Panc1 (cell line): Measurements from ENCODE around the gene MRGPRE.

ENCODE experiments used
- CTCF ChIP-seq: fragments of 450-650 bp; IDR thresholded peaks from 2 replicates; pipeline ENCODE4 v1.5.1; 2017; ENCODE audit warnings: mild to moderate bottlenecking
- POLR2AphosphoS5 ChIP-seq: IDR thresholded peaks from 2 replicates; pipeline ENCODE4 v1.6.1; 2012; ENCODE audit warnings: mild to moderate bottlenecking, low read depth, low read length, moderate library complexity
- TF ChIP-seq, protein P1 (sequence below), 2 experiments: IDR thresholded peaks; 2 replicates each; pipeline ENCODE4 v1.6.1; 2011 to 2012; ENCODE audit warnings: low read depth in 2 of 2, control low read depth in 1 of 2, low read length in 1 of 2, mild to moderate bottlenecking in 1 of 2, moderate library complexity in 1 of 2; ENCODE audit not compliant: insufficient read depth in 1 of 2

GRCh38 chr11:3200388-3201111, 31.7 kb downstream of the MRGPRE start:
- TF ChIP-seq CTCF (no peak), POLR2AphosphoS5 (no peak)
- TF ChIP-seq, protein P1, sequence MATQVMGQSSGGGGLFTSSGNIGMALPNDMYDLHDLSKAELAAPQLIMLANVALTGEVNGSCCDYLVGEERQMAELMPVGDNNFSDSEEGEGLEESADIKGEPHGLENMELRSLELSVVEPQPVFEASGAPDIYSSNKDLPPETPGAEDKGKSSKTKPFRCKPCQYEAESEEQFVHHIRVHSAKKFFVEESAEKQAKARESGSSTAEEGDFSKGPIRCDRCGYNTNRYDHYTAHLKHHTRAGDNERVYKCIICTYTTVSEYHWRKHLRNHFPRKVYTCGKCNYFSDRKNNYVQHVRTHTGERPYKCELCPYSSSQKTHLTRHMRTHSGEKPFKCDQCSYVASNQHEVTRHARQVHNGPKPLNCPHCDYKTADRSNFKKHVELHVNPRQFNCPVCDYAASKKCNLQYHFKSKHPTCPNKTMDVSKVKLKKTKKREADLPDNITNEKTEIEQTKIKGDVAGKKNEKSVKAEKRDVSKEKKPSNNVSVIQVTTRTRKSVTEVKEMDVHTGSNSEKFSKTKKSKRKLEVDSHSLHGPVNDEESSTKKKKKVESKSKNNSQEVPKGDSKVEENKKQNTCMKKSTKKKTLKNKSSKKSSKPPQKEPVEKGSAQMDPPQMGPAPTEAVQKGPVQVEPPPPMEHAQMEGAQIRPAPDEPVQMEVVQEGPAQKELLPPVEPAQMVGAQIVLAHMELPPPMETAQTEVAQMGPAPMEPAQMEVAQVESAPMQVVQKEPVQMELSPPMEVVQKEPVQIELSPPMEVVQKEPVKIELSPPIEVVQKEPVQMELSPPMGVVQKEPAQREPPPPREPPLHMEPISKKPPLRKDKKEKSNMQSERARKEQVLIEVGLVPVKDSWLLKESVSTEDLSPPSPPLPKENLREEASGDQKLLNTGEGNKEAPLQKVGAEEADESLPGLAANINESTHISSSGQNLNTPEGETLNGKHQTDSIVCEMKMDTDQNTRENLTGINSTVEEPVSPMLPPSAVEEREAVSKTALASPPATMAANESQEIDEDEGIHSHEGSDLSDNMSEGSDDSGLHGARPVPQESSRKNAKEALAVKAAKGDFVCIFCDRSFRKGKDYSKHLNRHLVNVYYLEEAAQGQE (IDR thresholded peaks at IDR 0.05; ENCODE audit: insufficient read depth in 1 of 2, low read depth in 2 of 2, low read length in 1 of 2): no peak
